RWPE1 (cell line): ENCODE data around the gene PLD3.

Experiments used
- CTCF ChIA-PET: fragments of 350-600 bp; sonication (Branson Sonifier 250); formaldehyde crosslinking; extraction: SDS; loops from one replicate; lab custom pipeline; 2021; lab: Yijun Ruan, JAX
- POLR2A ChIA-PET: fragments of 400-600 bp; formaldehyde crosslinking; extraction: SDS; loops from one replicate; lab custom pipeline; 2020; ENCODE audit warnings: antibody characterized with exemption; ENCODE audit not compliant: low non-redundant PET; lab: Yijun Ruan, JAX
- DNase-seq: peaks from one replicate; pipeline ENCODE4 v3.0.0; 2012; ENCODE audit warnings: low spot score
- H3K27ac ChIP-seq: fragments of 450-650 bp; 2 replicates; pipeline ENCODE4 v1.5.1; 2017
- CTCF ChIP-seq: fragments of 450-650 bp; conservative IDR thresholded peaks from 2 replicates; pipeline ENCODE4 v1.5.1; 2017; ENCODE audit warnings: low read depth, mild to moderate bottlenecking

Gene PLD3

GRCh38 chr19:40380199-40381037, 31.9 kb downstream of the PLD3 start:
- CTCF ChIA-PET: no interaction called here
- DNase-seq: no peak
- POLR2A ChIA-PET: no interaction called here
- H3K27ac ChIP-seq: no peak overlapping the region
- no peak for TF ChIP-seq CTCF

- ChIA-PET CTCF (no interaction called here), POLR2A (no interaction called here)
- H3K27ac ChIP-seq: no peak overlapping the region
- no peak for DNase-seq
- TF ChIP-seq CTCF: no peak
Measured at GRCh38 chr19:40381321-40381720, 32.8 kb downstream of the PLD3 start.

GRCh38 chr19:40383668-40384248, 35.3 kb downstream of the PLD3 start:
- ChIA-PET POLR2A (no interaction called here), CTCF (interaction anchor here (0.8 to 1.5 kb wide), 2 partner anchors 37 to 105 kb away, joined by 5 read pairs; no protein-coding TSS in a partner anchor)
- no peak for DNase-seq

GRCh38 chr19:40387155-40387554, 38.7 kb downstream of the PLD3 start:
- ChIA-PET POLR2A (no interaction called here), CTCF (interaction anchor here (0.6 to 0.7 kb wide), 2 partner anchors 21 to 82 kb away, joined by 3 read pairs; no protein-coding TSS in a partner anchor)
- TF ChIP-seq CTCF: no peak
- DNase-seq: no peak
- H3K27ac ChIP-seq: no peak overlapping the region

More at GRCh38 chr19:40383668-40384248, 35.3 kb downstream of the PLD3 start:
- H3K27ac ChIP-seq: no peak overlapping the region
- TF ChIP-seq CTCF: no peak

GRCh38 chr19:40388481-40388880, 40.0 kb downstream of the PLD3 start:
- no peak overlapping the region for H3K27ac ChIP-seq
- CTCF ChIA-PET: no interaction called here
- no peak for DNase-seq
- POLR2A ChIA-PET: no interaction called here
- TF ChIP-seq CTCF: no peak

GRCh38 chr19:40389404-40390083, 41.0 kb downstream of the PLD3 start:
- TF ChIP-seq CTCF: no peak
- no peak overlapping the region for H3K27ac ChIP-seq
- DNase-seq: no peak
- ChIA-PET CTCF (interaction anchor here (0.6 kb wide), 1 partner anchor 93 kb away, joined by 4 read pairs; no protein-coding TSS in a partner anchor), POLR2A (no interaction called here)
